ENCODE data around the gene HYI.
"Not testable (repeated sequence)": the region's sequence is repeated elsewhere in the genome, so short reads cannot be mapped to it uniquely, and the experiment has no call there.

The HYI gene, protein sequence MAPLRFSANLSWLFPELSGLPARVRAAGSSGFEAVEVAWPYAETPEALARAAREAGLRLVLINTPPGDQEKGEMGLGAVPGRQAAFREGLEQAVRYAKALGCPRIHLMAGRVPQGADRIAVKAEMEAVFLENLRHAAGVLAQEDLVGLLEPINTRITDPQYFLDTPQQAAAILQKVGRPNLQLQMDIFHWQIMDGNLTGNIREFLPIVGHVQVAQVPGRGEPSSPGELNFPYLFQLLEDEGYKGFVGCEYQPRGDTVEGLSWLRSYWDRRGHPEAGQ

DNA sequence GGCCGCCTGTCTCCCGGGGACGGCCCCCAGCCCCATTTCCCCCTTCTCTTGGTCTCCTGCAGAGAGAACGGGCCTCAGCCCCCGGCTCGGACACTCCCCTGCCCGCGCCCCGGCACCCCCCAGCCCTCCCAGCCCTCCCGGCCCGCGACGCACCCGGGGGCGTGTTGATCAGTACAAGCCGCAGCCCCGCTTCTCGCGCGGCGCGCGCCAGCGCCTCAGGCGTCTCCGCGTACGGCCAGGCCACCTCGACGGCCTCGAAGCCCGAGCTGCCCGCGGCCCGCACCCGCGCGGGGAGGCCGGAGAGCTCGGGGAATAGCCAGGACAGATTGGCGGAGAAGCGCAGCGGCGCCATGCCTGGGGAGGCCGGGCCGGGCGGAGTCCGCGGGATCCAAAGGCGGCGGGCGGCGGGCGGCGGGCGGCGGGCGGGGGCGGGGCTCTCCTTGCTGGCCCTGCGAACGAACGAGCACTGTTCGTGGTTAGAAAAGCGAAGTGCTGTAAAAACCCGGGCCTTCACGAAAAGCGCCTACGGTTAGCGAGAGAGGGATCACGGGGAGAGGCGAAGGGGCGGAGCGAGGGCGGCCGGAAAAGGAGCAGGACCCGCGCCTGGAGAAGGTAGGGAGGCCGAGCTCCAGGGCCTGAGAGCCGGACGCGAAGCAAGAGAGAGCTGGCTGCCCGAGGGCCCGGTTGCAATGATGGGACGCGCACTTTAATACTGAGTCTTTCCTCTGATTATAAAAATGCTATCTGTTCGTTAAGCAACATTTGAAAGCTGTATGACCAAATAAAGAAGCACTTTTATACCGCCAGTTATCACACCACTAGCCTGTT is at the start of gene HYI:
TSS of gene HYI (minus strand) at position 490 of the 828 bp plus-strand sequence. CDS start at position 352, 138 bp downstream.
- DNase-seq (ENCODE audit: low read depth in 3 of 3), result peak; percentile 36 to 69 (median 38)

DNA sequence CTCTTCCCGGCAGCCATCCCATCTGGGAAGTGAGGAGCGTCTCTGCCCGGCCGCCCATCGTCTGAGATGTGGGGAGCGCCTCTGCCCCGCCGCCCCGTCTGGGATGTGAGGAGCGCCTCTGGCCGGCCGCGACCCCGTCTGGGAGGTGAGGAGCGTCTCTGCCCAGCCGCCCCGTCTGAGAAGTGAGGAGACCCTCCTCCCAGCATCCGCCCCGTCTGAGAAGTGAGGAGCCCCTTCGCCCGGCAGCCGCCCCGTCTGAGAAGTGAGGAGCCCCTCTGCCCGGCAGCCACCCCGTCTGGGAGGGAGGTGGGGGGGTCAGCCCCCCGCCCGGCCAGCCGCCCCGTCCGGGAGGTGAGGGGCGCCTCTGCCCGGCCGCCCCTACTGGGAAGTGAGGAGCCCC is 48.1 kb upstream of the HYI start:
- not testable (repeated sequence) for DNase-seq (ENCODE audit: low read depth in 3 of 3)

DNA sequence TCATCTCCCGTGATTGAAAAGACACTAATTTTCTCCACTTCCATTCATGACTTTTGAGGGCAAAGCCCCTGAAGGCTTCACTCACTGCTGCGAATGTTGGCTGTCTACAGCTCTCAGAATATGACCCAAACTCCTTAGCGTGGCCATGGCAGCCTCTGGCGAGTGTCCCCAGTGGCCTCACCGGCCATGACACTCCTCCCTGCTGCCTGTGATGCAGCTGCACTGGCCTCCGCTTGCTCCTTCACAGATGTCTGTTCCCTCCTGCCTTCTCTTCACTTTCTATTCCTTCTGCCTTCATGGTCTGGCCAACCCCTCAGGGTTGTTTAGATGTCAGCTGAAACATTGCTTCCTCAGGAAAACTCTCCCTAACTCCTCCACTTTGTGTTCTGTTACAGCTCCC is 46.2 kb upstream of the HYI start:
- no peak for DNase-seq (ENCODE audit: low read depth in 3 of 3)

DNA sequence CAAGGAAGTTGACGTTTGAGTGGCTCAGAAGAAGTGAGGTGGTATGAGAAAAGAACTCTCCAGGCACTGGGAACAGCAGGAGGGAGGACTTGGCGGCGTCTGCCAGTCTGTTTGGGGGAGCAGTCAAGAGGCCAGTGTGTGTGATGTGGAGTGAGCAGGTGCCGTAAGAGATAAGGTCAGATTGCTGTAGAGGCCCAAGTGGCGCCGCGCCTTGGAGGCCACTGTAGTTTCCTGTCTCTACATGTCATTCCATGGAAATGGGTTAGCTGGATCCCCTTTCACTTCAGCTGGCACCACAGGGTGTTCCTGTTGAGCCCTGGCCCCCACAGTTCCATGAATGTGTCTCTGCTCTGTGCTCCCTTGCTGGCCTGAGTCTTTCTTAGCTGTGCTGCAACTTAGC is 41.5 kb upstream of the HYI start:
- no peak for DNase-seq (ENCODE audit: low read depth in 3 of 3)

DNA sequence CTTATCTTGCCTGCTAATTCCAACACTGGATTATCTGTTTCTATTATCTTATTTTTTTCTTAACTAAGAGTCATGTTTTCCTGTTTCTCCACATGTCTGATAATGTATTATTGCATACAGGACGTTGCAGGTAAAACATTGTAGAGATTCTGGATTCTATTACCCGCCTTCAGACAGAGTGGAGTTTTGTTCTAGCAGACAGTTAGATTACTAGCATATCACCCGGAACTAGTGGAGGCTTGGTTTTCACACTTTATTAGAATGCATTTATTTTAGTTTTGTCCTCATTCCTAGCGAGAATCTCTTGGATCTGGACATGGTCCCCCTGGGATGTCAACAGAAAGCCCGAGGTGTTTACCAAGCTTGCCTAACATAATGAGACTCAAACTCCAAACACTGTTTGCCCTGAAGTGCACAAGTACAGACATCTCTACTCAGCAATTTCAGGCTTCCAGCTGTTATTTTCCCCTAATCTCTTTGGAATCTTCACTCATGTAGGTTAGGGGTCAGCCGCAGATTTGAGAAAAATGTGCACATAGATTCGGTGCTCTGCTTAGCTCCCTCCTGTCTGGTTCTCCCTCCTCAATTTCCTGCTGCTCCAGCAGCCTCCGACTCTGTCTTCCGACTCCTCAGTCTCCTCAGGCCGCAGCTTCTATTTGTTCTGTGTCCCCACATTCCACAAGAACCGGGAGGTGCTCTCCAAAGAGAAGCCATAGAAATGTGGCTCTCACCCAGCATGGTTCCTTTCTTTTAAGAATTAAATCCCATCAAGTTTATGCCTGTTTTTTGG is 40.1 kb upstream of the HYI start:
- no peak for DNase-seq (ENCODE audit: low read depth in 3 of 3)

DNA sequence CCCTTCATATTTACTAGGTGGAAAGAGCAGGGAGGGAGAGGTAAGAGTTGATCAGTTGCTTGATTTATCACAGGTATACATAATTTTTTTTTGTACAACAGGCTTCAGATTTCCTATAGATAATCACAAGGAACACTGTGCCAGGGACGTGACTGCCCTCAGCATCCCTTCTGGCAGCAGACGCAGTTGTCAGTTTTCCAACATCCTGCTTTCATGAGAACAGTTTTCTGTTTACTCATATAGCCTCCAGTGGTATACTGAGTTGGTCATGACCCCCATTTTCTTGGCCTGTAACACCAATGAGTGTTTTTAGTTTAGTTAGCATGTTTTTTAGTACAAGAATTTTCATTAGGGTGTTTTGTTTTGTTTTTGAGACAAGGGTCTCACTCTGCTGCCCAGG is 39.1 kb upstream of the HYI start:
- DNase-seq (ENCODE audit: low read depth in 3 of 3), result no peak

DNA sequence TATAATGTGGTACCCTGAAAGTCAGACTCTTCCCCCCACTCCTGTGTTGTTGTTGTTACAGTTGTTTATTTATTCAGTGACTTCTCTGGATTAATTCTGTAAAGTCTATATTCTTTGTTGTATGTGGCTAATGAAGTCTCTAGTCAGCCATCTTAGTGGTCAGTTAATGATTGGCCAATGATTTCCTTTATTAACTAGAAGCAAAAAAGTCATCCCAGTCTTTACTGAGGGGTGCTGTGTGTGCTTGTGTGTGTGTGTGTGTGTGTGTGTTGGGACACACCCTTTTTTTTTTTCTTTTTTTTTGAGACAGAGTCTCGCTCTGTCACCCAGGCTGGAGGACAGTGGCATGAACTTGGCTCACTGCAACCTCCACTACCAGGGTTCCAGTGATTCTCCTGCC is 37.3 kb upstream of the HYI start:
- DNase-seq (ENCODE audit: low read depth in 3 of 3), result no peak

DNA sequence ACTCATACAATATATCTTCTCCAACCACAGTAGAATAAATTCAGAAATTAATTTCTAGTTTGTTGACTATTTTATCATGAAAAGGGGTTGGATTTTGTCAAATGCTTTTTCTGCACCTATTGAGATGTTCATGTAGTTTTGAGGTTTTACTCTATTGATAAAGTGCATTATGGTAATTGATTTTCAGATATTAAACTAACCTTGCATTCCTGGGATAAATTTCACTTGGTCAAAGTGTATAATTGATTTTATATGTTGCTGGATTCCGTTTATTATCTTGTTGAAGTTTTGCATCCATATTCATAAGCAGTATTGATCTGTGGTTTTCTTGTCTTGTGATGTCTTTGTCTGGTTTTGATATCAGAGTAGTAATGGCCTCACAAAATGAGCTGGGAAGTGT is 34.4 kb upstream of the HYI start:
- no peak for DNase-seq (ENCODE audit: low read depth in 3 of 3)

DNA sequence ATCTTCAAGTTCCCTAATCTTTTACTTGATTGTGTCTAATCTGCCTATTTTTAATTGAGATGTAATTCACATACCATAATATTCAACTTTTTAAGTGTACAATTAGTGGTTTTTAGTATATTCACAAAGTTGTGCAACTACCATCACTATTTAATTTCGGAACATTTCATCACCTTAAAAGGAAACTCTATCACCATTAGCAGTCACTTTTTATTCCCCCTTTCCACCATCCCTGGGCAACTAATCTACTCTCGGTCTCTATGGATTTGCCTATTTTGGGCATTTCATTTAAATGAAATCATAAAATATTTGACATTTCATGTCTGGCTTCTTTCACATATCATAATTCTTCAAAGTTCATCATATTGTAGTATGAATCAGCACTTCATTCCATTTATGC is 30.6 kb upstream of the HYI start:
- no peak for DNase-seq (ENCODE audit: low read depth in 3 of 3)

DNA sequence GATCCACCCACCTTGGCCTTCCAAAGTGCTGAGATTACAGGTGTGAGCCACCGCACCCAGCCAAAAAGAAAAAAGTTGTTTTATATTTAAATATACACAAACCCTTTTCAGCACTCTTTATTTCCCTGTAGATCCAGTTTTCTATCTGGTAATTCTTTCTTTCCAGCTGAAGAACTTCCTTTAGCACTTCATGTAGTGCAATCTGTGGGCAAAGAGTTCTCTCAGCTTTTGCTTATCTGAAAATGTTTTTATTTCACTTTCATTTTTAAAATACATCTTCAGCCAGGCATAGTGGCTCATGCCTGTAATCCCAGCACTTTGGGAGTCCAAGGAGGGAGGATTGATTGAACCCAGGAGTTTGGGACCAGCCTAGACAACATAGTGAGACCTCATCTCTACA is 28.5 kb upstream of the HYI start:
- no peak for DNase-seq (ENCODE audit: low read depth in 3 of 3)

DNA sequence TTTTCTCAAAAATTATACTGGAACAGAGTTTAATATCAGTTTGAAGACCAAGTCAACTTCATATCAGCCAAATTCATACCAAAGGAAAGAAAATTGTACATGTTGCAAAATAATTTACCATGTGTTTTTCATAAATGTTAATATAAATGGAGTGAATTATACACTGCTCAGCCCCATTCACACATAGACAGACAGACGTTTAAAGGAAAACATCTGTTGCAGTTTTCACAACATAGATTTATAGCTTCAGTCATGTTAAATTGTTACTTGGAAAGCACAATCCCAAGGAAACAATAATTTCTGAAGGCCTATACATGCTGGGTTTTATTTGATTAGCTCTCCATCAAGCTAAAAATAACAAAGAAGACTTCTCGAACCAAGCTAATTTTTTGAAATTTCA is 27.8 kb upstream of the HYI start:
- no peak for DNase-seq (ENCODE audit: low read depth in 3 of 3)

DNA sequence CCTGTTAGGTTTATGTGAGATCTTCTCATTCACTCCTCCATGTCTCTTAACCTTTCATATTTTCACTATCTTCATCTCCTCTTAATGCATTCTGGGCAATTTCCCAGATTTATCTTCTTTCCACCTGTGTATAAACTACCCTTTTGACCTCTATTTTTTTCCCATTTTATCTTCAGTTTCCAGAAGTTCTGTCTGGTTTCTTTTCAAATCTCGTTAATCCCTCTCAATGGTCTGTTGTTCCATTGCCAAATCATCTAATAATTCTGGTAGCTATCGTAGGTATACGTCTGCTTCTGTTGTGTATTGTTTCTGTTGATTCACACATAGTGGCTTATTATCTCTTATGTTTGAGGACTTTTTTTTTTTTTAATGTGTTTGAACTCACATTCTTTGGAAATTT is 25.7 kb upstream of the HYI start:
- no peak for DNase-seq (ENCODE audit: low read depth in 3 of 3)

DNA sequence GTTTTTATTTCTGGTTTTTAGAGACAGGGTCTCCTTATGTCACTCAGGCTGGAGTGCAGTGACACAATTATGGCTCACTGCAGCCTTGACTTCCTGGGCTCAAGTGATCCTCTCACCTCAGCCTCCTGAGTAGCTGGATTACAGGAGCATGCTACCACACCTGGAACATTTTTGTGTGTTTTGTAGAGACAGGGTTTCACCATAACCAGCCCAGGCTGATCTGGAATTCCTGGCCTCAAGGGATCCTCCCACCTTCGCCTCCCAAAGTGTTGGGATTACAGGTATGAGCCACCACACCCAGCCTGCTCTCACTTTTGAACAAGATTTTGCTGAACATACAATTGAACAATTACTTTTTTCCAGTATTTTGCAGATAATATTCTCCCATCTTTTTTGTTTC is 24.0 kb upstream of the HYI start:
- no peak for DNase-seq (ENCODE audit: low read depth in 3 of 3)

DNA sequence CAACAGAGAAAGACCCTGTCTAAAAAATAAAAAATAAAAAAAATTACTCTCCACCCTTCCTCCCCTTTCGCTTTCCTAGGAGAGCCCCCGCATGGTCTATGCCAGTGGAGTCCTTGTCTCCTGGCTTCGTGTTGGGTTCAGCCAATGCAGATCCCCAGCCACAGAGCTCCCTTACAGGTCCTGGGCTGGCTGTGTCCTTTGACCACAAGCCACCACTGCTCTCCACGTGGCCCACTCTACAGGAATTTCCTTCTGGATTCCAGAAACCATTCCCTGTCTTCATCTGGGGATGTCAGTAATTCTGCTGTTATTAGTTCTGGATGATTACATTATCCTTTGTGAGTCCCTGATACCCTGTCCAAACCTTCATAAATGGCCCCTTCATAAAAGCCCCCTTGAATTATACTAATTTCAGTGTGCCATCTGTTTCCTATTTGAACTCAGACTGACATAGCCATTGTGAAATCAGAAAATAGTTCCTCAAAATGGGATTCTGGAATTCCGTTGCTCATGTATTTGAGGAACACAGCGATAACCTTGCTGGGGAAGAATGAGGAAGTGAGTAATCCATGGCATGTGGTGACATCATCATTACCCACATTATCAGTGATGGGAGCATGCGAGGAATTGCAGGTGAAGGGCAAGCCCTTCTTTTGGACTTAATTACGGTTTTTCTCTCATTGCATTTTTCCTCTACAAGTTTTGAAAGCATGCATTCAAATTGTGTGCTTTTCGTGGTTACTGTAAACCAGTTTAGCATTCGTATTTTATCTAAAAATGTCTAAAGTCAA is 22.1 kb upstream of the HYI start:
- DNase-seq (ENCODE audit: low read depth in 3 of 3), result not testable (repeated sequence)

DNA sequence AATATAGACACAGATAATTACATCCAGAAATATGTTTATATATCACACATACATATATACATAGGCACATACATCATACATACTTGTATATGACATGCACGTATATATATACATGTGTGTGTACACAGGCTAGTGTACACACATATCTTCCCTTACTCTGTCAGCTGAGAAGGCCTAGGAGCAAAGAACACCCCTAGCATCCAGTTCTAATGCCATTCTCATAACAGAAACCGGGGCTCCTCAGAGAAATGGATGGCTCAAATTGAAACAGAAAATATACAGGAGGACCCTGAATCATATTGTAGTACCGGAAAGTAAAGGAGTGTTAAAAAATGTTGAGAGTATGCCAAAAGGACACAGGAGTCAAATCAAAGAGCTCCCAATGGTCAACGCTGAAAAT is 19.7 kb upstream of the HYI start:
- DNase-seq (ENCODE audit: low read depth in 3 of 3), result no peak

DNA sequence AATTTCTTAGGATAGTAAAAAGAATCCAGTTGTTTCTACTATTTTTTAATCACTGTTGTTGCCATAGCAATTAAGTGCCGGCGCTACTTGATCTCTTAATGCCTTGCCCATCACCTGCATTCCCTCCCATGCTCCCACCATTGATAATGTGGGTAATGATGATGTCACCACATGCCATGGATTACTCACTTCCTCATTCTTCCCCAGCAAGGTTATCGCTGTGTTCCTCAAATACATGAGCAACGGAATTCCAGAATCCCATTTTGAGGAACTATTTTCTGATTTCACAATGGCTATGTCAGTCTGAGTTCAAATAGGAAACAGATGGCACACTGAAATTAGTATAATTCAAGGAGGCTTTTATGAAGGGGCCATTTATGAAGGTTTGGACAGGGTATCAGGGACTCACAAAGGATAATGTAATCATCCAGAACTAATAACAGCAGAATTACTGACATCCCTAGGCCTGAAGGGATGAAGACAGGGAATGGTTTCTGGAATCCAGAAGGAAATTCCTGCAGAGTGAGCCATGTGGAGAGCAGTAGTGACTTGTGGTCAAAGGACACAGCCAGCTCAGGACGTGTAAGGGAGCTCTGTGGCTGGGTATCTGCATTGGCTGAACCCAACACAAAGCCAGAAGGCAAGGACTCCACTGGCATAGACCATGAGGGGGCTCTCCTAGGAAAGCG is 18.9 kb upstream of the HYI start:
- not testable (repeated sequence) for DNase-seq (ENCODE audit: low read depth in 3 of 3)

DNA sequence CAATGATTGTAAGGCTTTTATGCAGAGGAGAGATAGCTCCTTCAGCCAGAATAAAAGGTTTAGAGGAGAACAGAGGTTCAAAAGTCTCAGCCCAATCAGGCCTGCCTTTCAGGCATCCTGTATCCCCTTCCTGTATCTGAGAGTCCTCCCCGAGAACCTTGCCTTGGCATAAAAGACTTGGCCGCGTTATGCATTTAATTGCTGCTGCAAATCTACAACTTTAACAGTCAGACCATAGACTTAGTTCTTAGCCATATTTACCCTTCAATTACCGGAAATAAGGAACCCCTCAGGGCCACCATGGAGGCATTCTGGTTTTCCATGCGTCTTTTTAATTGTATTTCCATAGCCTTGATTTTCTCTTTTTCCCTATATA is 18.3 kb upstream of the HYI start:
- DNase-seq (ENCODE audit: low read depth in 3 of 3), result no peak

DNA sequence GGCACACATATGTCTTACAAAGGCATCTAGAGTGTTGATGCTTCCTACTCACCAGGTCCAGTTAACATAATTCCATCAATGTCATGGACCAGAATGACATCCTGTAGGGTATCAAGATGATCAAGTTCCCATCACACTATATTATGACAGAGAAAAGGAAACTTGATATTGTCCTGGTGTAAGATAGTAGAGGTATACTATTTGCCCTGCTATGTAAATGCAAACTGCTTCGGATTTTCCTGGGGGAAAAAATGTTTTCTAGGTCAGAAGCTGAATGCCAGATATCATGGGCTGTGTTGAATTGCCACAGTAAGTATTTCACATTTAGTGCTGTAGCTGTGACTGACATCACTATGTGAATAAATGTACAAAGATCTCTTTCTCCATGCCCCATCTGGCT is 16.2 kb upstream of the HYI start:
- no peak for DNase-seq (ENCODE audit: low read depth in 3 of 3)

DNA sequence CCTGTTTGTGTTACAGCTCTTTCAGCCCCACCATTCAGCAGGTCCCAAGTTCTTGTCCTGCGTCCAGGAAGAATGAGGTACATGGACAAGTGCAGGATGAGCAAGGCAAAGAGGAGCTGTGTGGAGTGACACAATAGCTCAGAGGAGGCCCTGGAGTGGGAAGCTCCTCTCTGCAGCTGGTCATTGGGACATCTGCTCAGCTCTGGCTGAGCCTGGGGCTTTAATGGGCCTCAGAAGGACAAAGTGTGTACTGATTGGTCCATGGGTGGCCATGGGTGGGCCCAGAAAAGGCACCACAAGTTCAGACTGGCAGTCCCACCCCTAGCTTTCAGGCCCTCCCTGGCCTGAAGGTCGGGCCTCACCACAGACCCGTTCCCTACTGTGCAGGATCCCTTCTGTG is 14.7 kb upstream of the HYI start:
- DNase-seq (ENCODE audit: low read depth in 3 of 3), result no peak

DNA sequence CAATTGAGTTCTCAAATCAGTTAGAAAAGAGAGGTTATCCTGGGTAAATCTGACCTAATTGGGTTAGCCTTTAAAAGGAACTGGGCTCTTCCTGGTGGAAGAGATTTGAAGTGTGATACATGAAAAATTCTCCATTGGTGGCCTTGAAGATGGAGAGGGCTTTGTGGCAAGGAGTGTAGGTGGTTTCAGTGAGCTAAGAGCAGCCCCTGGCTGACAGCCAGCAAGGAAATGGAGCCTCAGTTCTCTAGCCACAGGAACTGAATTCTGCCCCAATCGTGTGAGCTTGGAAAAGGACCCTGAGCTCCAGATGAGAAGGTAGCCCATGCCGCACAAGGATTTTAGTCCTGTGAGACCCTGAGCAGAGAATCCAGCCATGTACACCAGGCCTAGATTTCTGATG is 12.7 kb upstream of the HYI start:
- DNase-seq (ENCODE audit: low read depth in 3 of 3), result no peak

DNA sequence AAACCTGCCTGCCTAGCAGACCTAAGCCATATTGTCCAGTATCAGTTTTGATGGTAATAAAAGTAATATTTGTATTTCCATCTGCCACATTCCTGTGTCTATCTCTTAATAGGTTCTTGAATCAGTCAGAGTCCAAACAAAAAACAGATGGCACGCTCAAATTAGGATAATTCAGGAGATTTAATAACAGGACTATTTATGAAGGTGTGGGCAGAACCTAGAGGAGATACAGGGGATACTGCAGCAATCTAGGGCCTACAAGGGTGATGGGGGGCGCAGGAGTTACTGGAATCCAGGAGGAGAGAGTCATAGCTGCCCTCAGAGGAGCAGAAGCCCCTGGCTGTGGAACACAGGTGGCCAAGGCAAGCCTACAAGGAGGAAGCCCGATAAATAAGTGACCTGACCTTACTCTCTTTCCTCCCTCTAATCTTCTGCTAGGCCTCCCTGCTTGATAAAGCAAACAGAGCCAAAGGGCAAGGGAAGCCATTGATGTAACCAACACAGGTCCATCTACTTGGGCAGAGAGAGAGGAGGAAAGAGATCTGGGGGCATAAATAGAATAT is 11.9 kb upstream of the HYI start:
- DNase-seq (ENCODE audit: low read depth in 3 of 3), result no peak
